ENCODE data around the gene PDE4B.

Gene PDE4B

GRCh38 chr1:66360285-66360724 lies 567.6 kb downstream of the PDE4B start:
- DNase-seq (ENCODE audit: low spot score), result no peak

- DNase-seq (ENCODE audit: low spot score), result peak; percentile 49
These were observed 572.1 kb downstream of the PDE4B start for GRCh38 chr1:66364578-66365391.

GRCh38 chr1:66365635-66366034 lies 572.9 kb downstream of the PDE4B start:
- DNase-seq (ENCODE audit: low spot score), result no peak

- no peak for DNase-seq (ENCODE audit: low spot score)
These were observed 573.9 kb downstream of the PDE4B start for GRCh38 chr1:66366634-66367033.

GRCh38 chr1:66367369-66367768 lies 574.7 kb downstream of the PDE4B start:
- no peak for DNase-seq (ENCODE audit: low spot score)

DNA sequence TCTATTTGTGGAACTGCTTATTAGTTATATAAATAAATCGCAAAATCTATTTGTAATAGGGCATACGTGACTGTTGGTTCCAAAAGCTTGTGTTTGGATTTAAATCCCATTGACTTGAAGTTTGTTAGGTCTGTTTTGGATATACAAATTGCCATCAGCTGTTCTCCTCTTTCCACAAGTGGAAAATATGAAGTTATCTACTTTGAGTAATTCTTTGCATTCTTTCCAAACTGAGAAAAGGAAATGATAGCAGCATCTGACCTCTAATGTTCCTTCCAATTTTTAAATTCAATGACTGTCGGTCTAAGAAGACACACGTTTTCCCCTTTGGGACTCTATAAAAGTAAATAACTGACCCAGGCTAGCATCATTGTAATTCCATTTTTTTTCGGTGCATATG lies 575.6 kb downstream of the PDE4B start:
- no peak for DNase-seq (ENCODE audit: low spot score)

DNA sequence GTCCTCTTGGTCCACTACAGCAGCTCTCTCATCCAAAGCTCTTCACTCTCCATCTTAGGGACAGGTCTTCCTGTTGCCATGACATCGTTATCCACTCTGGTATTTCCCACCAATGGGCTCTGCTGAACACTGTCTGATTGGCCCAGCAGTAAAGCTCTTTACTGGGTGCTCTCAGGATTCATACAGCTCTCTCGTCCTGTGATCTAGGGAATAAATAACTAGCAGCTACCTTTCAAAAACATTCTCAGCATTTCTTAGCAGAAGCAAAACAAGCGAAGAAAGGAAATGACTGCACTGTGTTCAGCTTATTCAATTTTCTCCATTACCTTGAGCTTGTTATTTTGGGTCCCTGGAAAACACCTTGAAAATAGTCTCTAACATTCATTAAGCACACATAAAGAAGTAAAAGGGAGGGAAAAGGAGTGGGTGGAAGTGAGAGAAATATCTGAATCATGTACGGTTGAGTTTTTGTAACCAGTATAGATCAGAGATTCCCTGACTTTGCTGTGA lies 577.8 kb downstream of the PDE4B start:
- DNase-seq (ENCODE audit: low spot score), result peak; percentile 76

DNA sequence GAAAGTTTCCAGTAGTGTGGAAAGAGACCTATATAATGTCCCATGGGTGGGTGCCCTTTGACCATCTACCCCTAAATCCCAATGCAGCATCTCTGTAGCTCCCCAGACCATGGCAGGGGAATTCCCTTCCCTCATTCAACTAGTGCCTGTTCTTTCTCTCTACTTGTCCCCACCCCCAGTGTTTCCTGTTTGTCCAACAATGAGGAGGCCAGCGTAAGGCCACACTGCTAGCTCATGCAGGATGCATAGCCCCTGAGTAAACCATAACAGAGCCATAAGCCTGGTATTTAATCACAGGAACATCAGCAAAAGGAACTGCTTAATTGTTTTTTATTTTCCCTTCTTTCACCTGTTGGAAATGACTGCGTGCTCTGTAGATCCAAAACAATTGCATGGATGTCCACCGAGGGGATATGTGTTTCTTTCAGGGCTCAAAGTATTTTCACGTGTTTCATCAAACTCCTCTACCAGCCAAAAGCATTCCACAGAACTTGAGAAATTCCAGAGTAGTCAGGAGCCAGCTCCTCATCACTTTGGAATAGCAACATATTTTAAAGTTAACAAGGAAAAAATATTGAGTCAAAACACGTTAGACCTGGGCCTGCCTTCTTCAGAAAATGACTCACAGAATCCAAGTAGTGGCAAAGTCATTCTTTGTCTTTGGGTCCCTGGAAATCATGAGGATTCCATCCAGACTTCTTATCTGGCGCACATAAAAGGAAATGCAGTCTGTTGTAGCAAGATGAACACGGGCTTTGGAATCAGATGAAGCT lies 578.7 kb downstream of the PDE4B start:
- DNase-seq (ENCODE audit: low spot score), result peak; percentile 81

- DNase-seq (ENCODE audit: low spot score), result no peak
These were observed 579.9 kb downstream of the PDE4B start for GRCh38 chr1:66372522-66373101.

DNA sequence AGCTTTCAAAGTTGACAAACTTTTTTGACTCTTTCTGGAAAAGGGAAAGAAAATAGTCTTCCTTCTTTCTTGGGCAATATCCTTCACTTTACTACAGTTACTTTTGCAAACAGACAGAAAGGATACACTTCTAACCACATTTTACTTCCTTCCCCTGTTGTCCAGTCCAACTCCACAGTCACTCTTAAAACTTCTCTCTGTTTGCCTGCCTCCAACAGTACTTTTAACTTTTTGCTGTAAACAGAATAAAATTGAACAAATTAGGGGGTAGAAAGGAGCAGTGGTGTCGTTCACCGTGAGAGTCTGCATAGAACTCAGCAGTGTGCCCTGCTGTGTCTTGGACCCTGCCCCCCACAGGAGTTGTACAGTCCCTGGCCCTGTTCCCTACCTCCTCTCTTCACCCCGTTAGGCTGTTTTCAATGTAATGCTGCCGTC lies 580.5 kb downstream of the PDE4B start:
- DNase-seq (ENCODE audit: low spot score), result no peak

DNA sequence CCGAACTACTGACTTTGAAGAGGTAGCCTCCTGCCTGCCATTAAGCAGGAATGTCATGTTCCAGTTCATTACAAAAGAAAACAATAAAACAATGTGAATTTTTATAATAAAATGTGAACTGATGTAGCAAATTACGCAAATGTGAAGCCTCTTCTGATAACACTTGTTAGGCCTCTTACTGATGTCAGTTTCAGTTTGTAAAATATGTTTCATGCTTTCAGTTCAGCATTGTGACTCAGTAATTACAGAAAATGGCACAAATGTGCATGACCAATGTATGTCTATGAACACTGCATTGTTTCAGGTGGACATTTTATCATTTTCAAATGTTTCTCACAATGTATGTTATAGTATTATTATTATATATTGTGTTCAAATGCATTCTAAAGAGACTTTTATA lies 581.5 kb downstream of the PDE4B start:
- peak; percentile 28 for DNase-seq (ENCODE audit: low spot score)

DNA sequence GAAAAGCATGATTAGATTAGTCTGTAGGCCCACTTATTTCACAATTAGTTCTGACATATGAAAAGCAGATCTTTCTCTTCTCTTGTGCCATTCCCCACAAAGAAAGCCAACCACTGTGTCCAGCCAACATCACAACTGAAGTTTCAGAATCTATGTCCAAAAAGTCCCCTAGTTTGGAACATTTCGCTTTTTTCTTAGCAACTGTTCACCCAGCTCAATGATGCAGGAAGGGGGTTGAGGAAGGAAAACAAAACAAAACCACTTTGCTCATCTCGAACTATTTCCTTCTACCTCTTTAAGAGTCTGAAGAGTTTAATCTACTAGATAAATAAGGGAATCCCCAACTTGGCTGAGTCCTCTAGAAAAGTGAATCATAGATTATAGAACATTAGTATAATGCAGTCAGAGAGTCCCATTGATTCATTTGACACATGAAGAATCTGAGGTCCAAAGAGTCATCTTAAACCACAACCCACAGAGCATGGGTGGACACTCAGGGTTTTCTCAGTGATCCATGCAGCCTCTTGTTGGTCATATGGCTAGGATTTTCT lies 581.9 kb downstream of the PDE4B start:
- peak; percentile 96 for DNase-seq (ENCODE audit: low spot score)

- DNase-seq (ENCODE audit: low spot score), result no peak
These were observed 582.4 kb downstream of the PDE4B start for GRCh38 chr1:66375125-66375524.

DNA sequence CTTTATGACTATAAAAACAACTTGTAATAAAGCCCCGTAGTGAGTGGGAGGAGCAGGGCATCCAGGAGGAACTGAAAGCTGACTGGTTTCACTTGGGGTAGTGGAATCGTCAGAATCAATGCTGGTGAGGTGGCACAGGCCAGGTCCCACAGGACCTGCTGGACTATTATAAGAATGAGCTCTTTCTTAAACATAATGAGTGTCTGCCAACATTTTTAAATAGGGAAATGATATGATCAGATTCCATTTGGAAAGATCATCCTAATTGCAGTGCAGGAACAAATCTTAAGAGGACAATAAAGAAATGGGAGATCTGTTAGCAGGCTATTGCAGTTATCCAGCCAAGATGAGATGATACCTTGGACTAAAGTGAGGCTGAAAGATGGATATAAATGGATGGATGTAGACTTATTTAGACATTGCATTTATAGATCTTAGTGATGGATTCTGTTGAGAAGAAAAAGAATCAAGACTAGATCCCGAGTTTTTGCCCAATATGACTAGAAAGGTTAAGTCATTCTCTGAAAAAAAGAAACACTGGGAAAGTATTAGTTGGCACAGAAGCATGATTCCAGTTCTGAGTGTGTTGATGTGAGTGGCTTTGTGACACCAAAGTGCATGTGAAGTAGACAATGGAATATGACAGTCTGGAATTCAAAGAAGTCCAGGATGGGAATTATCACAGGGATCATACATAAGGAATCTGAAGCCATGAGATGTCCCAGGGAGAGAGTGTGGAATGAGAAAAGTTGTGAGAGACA lies 587.9 kb downstream of the PDE4B start:
- peak; percentile 30 for DNase-seq (ENCODE audit: low spot score)

DNA sequence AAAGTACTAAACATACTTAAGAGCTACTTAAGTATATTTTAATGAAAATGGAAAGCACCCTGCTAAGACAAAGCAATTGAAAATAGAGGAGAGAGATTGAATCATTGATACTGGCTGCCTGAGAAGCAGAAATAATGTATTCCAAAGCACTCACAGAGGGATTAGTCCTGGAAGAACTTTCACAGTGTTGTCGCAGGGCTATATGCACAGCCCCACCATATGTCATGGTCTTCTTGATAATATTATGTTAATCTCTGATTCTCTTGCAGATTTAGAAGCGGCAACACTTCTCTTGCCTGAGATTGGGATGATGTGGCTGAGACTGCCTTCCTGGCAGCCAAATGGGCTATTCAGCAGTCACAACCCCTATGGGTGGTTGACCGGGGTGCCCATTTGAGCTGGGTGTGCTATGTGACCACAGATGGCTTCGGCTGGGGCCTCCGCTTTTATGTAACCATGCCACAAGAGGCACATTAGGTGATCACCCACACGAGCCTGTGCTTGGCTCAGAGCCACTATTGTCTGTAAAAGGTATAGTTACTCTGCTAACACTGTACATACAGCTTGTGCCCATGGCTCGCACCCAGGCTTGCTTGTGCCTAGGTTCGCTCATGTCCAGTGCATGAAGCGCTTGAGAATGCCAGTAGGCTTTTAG lies 589.1 kb downstream of the PDE4B start:
- no peak for DNase-seq (ENCODE audit: low spot score)

- DNase-seq (ENCODE audit: low spot score), result no peak
These were observed 590.5 kb downstream of the PDE4B start for GRCh38 chr1:66383168-66383567.

DNA sequence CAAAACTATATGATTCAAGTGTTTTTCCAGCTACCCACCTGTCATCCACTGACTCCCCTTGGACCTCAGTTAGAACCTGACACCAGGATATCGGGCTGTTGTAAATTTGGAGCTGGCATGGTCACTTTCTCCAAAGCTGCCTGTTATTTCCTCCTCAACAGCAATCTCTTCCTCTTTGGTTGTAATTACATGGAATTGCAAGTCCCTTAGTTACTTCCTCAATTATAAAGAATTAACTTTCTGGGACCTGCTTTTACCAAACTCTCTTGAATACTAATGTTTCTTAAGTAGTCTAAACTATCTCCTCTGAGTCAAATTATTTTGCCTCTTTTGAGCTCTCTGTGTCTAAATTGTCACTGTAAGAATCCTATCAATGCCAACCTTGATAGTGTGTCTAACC lies 590.9 kb downstream of the PDE4B start:
- no peak for DNase-seq (ENCODE audit: low spot score)

DNA sequence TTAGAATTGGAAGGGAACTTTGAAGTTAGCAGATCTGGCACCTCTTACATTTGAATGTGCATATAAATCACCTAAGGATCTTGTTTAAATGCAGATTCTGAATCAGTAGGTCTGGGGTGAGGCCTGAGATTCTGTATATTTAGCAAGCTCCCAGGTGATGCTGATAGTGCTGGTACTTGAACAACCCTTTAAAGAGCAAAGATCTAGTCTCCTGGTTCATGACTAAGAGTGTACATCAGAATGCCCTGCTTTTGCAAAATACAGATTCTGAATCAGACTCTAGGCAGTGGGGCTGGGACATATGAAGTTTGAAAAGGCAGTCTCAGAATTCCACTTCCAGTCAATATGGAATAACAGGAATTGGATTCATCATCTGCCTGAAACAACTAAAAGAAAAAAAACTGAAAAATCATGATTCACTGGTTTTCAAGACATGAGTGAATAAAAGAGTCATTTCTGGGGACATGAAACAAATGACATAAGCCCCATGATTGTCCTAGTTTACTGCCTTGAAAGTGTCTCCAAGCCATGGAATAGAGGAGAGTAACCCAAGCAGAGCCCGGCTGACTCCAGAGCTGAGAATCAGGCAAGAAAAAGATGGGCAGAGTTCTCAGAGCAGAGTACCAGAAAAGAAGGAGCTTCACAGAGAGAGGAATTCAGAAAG lies 591.7 kb downstream of the PDE4B start:
- no peak for DNase-seq (ENCODE audit: low spot score)

DNA sequence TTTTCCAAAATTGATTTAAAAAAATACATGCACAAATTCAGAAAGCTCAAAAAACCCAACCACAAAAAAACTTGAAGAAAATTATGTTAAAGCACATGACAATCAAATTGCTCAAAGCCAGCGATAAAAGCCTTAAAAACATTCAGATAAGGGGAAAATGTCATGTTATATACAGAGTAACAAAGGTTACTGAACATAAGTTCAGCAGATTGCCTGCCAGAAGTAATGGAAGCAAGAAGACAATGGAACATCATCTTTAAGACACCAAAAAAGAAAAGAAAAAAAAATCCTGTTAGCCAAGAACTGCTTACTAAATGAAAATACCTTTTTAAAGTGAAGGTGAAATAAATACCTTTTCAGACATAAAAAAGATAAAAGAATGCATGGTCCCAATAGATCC lies 594.0 kb downstream of the PDE4B start:
- no peak for DNase-seq (ENCODE audit: low spot score)

GRCh38 chr1:66388913-66389312 lies 596.2 kb downstream of the PDE4B start:
- DNase-seq (ENCODE audit: low spot score), result no peak

Measured in kidney tubule cell (primary cell).